ENCODE measurements around the gene DACT3.
A peak's percentile ranks its signal among the peaks of the same experiment; 100 is the strongest.

The DACT3 gene

GRCh38 chr19:46611776-46612175 is 49.2 kb downstream of the DACT3 start:
- DNase-seq (ENCODE audit: low read depth in 3 of 3) = no peak

- DNase-seq (ENCODE audit: low read depth in 3 of 3) = no peak
Observed at GRCh38 chr19:46610851-46611770, 49.9 kb downstream of the DACT3 start.

- DNase-seq (ENCODE audit: low read depth in 3 of 3) = no peak
Observed at GRCh38 chr19:46610413-46610775, 50.6 kb downstream of the DACT3 start.

- DNase-seq (ENCODE audit: low read depth in 3 of 3) = no peak
Observed at GRCh38 chr19:46609511-46610412, 51.2 kb downstream of the DACT3 start.

- no peak for DNase-seq (ENCODE audit: low read depth in 3 of 3)
Observed at GRCh38 chr19:46608581-46609345, 52.2 kb downstream of the DACT3 start.

- no peak for DNase-seq (ENCODE audit: low read depth in 3 of 3)
Observed at GRCh38 chr19:46608178-46608577, 52.8 kb downstream of the DACT3 start.

- no peak for DNase-seq (ENCODE audit: low read depth in 3 of 3)
Observed at GRCh38 chr19:46607448-46607841, 53.5 kb downstream of the DACT3 start.

GRCh38 chr19:46606681-46607447 is 54.1 kb downstream of the DACT3 start:
- DNase-seq (ENCODE audit: low read depth in 3 of 3) = no peak

- no peak for DNase-seq (ENCODE audit: low read depth in 3 of 3)
Observed at GRCh38 chr19:46606019-46606418, 55.0 kb downstream of the DACT3 start.

GRCh38 chr19:46605356-46605821 is 55.6 kb downstream of the DACT3 start:
- no peak for DNase-seq (ENCODE audit: low read depth in 3 of 3)

GRCh38 chr19:46604781-46605355 is 56.1 kb downstream of the DACT3 start:
- DNase-seq (ENCODE audit: low read depth in 3 of 3) = no peak

- no peak for DNase-seq (ENCODE audit: low read depth in 3 of 3)
Observed at GRCh38 chr19:46603752-46604231, 57.2 kb downstream of the DACT3 start.

- no peak for DNase-seq (ENCODE audit: low read depth in 3 of 3)
Observed at GRCh38 chr19:46603195-46603637, 57.8 kb downstream of the DACT3 start.

GRCh38 chr19:46602392-46603194 is 58.4 kb downstream of the DACT3 start:
- peak in 2 of 3 experiments; percentile 55 to 68 for DNase-seq (ENCODE audit: low read depth in 3 of 3)

- DNase-seq (ENCODE audit: low read depth in 3 of 3) = no peak
Observed at GRCh38 chr19:46601318-46602224, 59.4 kb downstream of the DACT3 start, which contains the start of gene CALM3. Gene CALM3 (plus strand): TSS chr19:46601330. CDS start chr19:46601435, 105 bp downstream.

- DNase-seq (ENCODE audit: low read depth in 3 of 3) = peak; percentile 93 to 97 (median 96)
Observed at GRCh38 chr19:46600384-46601317, 60.3 kb downstream of the DACT3 start.

- no peak for DNase-seq (ENCODE audit: low read depth in 3 of 3)
Observed at GRCh38 chr19:46599716-46600373, 61.1 kb downstream of the DACT3 start.
